ENCODE results near the gene CAPN9.

Gene CAPN9

GRCh38 chr1:230747890-230748800 is 957 bp downstream of the CAPN9 start:
- TF ChIP-seq CEBPB (IDR thresholded peaks at IDR 0.05) (no peak), TAF1 (IDR thresholded peaks at IDR 0.05; ENCODE audit: low read depth) (no peak), REST (IDR thresholded peaks at IDR 0.05; ENCODE audit: low read depth) (no peak), ZBTB7A (IDR thresholded peaks at IDR 0.05; ENCODE audit: low read depth) (no peak), MAX (IDR thresholded peaks at IDR 0.05) (no peak), TEAD4 (IDR thresholded peaks at IDR 0.05) (no peak), NFIC (IDR thresholded peaks at IDR 0.05) (no peak), FOXM1 (IDR thresholded peaks at IDR 0.05; ENCODE audit: borderline replicate concordance, low read depth) (no peak), CREB1 (IDR thresholded peaks at IDR 0.05; ENCODE audit: low read depth) (no peak), EGR1 (IDR thresholded peaks at IDR 0.05) (no peak), YY1 (IDR thresholded peaks at IDR 0.05; ENCODE audit: low read depth) (no peak), RAD21 (IDR thresholded peaks at IDR 0.05; ENCODE audit: low read depth) (no peak), TCF12 (IDR thresholded peaks at IDR 0.05; ENCODE audit: low read depth) (no peak), EP300 (IDR thresholded peaks at IDR 0.05; ENCODE audit: borderline replicate concordance) (no peak), USF1 (IDR thresholded peaks at IDR 0.05) (no peak)

GRCh38 chr1:230749150-230749549 is 2.0 kb downstream of the CAPN9 start:
- TF ChIP-seq TEAD4 (IDR thresholded peaks at IDR 0.05) (no peak), USF1 (IDR thresholded peaks at IDR 0.05) (peak; percentile 65; the same call in 1 of the 2 replicates), TAF1 (IDR thresholded peaks at IDR 0.05; ENCODE audit: low read depth) (no peak)

GRCh38 chr1:230749635-230750034 is 2.4 kb downstream of the CAPN9 start:
- no peak for TF ChIP-seq ZBTB7A (IDR thresholded peaks at IDR 0.05; ENCODE audit: low read depth)
- no peak for TF ChIP-seq TCF12 (IDR thresholded peaks at IDR 0.05; ENCODE audit: low read depth)
- no peak for TF ChIP-seq TEAD4 (IDR thresholded peaks at IDR 0.05)
- no peak for TF ChIP-seq MAX (IDR thresholded peaks at IDR 0.05)

GRCh38 chr1:230750576-230750975 is 3.4 kb downstream of the CAPN9 start:
- TF ChIP-seq CREB1 (IDR thresholded peaks at IDR 0.05; ENCODE audit: low read depth), result no peak
- no peak for TF ChIP-seq FOXM1 (IDR thresholded peaks at IDR 0.05; ENCODE audit: borderline replicate concordance, low read depth)
- no peak for TF ChIP-seq EP300 (IDR thresholded peaks at IDR 0.05; ENCODE audit: borderline replicate concordance)
- TF ChIP-seq REST (IDR thresholded peaks at IDR 0.05; ENCODE audit: low read depth), result no peak

- no peak for TF ChIP-seq CREB1 (IDR thresholded peaks at IDR 0.05; ENCODE audit: low read depth)
These were observed 3.9 kb downstream of the CAPN9 start for GRCh38 chr1:230750986-230751625.

- no peak for TF ChIP-seq MAX (IDR thresholded peaks at IDR 0.05)
- no peak for TF ChIP-seq EP300 (IDR thresholded peaks at IDR 0.05; ENCODE audit: borderline replicate concordance)
- no peak for TF ChIP-seq TAF1 (IDR thresholded peaks at IDR 0.05; ENCODE audit: low read depth)
- no peak for TF ChIP-seq YY1 (IDR thresholded peaks at IDR 0.05; ENCODE audit: low read depth)
- TF ChIP-seq EGR1 (IDR thresholded peaks at IDR 0.05), result no peak
- TF ChIP-seq NFIC (IDR thresholded peaks at IDR 0.05), result no peak
- no peak for TF ChIP-seq USF1 (IDR thresholded peaks at IDR 0.05)
- TF ChIP-seq RAD21 (IDR thresholded peaks at IDR 0.05; ENCODE audit: low read depth), result no peak
- TF ChIP-seq ZBTB7A (IDR thresholded peaks at IDR 0.05; ENCODE audit: low read depth), result no peak
- no peak for TF ChIP-seq CREB1 (IDR thresholded peaks at IDR 0.05; ENCODE audit: low read depth)
- TF ChIP-seq CEBPB (IDR thresholded peaks at IDR 0.05), result no peak
- TF ChIP-seq TEAD4 (IDR thresholded peaks at IDR 0.05), result no peak
- no peak for TF ChIP-seq FOXM1 (IDR thresholded peaks at IDR 0.05; ENCODE audit: borderline replicate concordance, low read depth)
- TF ChIP-seq REST (IDR thresholded peaks at IDR 0.05; ENCODE audit: low read depth), result no peak
- no peak for TF ChIP-seq TCF12 (IDR thresholded peaks at IDR 0.05; ENCODE audit: low read depth)
These were observed 5.2 kb downstream of the CAPN9 start for GRCh38 chr1:230752407-230752806.

All from Ishikawa (cell line).